Stimulated activated CD4-positive, alpha-beta T cell treated with anti-CD3 and anti-CD28 coated beads, Interleukin-4, amount 100 ng/mL, for 1 hour (primary cell): ENCODE results near the gene P2RY14.

Source experiments
- DNase-seq: peaks from one replicate; pipeline ENCODE4 v3.0.0-alpha.2; 2020

Gene P2RY14

DNA sequence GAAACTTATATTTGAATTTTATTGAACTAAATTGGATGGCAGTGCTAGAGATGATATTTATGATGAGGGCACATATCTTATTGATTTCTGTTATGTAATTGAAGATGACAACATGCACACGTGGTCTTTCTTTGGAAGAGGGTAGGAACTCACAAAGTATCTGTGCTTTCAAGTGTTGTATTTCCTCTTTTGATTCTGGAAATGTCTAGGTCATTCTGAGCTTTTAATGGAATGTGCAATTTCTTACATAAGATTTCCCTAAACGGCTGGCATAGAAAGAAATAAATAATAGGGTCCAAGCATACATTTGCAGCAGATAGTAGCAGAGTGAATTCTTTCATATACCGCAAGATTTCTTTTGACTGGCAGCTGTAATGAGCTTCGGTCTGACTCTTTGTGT is 65.2 kb downstream of the P2RY14 start:
- no peak for DNase-seq

DNA sequence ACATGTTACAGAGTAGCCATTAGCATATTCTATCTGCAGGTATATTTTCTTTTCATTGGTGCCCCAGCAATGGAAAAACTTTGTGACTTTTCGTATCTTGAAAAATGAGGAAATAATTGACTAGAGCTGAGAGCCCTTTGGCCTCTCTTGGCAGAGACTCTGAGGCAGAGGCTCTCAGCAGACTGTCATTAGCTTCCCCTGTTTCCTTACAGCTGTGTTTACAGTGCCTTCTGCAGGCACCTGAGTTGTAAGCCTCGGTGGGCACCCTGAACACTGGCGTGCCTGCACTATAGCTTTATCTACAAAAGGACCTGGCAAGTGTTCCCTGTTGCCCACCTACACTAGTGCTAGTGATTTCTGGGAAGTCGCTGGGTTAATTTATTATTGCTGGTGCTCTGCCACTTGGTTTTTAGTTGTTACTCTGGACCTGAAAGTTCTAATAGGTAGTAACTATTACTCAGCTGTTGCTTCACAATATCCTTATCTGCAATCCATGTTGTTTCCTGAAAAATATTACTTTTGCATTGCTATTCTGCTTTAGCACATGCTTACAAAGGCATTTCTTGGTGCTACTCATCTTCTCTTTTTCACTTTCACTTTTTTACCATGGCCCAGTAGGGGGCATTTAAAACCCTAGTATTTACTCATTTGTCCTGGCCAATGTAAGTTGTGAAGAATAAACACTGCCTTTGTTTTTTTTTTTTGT is 67.5 kb downstream of the P2RY14 start:
- DNase-seq = no peak

DNA sequence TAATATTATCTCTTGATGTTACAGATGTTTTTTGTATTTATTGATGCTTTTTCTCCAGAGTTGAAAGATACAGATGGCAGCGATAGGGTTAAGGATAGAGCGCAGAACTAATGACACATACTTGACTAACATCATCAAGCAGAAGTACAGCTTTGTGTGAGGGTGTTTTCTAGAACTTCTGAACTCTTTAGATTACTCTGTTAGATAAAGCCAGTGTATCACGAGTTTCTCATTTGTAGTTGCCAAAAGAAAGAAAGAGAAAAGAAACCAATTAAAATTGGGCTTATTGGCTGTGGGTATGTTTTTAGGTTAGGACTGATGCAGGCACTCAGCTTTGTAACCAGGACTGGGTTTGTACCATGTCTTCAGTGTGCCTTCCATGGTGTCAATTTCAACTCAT is 68.7 kb downstream of the P2RY14 start:
- DNase-seq = no peak

DNA sequence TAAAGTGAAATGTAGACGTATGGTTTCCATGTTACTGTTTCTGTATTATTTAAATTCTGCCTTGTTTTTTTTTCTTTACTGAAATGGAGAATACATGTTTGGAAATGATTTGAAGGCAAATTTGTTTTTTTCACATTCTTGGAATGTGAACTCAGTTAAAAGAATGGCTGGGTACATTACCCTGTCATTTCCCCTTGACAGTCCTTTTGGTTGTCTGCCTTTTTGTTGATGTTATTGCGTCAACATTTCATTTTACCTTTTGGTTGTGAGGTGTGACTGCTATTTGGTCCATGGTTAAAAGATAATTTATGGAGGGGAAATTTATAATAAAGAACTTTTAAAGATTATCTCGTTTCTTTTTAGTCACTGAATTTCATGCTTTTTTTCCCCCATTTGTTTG is 72.1 kb downstream of the P2RY14 start:
- DNase-seq = no peak

DNA sequence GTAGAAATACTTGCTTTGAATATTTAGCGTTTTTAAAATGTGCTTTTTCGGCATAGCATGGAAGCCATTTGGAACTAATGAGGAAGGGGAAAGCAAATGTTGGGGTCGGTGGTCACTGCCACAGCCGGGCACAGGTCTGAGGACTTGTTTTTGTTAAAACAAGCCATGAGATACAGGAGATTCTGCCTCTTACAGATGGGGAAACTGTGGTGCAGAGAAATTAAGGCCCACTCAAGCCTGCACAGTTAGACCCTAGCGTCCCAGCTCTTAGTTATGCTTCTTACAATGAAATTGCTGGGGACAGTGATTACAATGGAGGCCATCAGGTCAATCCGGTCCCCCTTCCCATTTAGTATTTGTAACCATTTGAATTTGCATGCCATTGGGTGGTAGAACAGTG is 72.9 kb downstream of the P2RY14 start:
- DNase-seq = no peak

DNA sequence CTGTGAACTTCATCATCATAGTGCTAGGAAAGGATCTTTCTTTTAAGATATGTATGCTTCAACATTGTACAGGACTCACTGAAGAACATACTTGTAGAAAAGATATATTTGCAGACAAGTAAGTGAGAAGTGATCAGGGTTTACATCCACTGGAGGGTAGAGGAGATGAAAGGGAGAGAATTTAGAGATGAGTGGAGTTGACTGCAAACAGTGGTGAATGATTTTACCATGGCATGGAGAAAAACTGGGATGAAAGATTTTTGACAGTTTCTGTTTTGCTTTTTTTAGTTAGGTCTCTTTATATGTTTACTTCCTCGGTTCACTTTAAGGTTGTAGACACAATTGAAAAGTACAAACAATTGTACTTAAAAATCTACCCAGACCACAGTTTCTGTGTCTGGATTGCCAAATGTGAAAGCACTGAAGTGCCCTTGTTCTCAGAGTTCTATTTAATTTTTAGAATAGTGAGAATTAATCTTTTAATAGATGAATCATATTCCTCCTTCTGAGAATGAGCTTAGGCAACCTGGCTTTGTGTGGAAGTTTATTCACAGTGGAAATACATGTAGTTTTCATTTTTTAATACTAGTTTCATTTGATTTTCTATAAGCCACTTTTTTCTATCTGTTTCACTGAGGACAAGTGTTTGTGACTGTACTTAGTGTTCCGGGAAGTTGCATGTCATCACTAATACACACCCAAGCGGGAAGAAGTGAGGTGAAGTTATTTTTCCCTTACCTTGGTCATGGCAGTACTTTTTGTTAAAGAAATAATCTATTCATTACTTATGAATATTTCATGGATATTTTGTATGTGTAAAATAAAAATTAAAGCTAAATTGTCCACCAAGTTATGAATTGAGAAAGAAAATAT is 73.6 kb downstream of the P2RY14 start:
- DNase-seq = no peak

DNA sequence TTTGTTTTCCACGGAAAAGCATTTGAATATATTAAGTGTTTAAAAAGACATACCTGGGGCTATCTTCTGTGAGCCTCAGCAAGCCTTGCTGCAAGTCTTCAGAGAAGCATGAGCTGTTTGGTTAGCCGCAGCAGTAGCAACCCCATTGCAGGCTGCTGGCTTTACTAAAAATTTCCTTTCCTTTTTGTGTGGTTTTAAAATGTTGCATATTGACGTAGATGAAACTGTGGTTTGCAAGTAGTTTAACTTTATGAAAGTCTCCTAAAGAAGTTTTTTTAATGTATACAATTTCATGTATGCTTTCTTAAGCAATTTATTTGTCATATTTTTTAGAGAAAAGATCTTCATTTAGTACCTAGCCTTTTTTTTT is 75.3 kb downstream of the P2RY14 start, which contains the start of gene GPR171:
TSS of gene GPR171 (minus strand) at position 166 of the 370 bp plus-strand sequence. CDS start 3,830 bp downstream, outside the sequence.
- DNase-seq = peak; percentile 51

DNA sequence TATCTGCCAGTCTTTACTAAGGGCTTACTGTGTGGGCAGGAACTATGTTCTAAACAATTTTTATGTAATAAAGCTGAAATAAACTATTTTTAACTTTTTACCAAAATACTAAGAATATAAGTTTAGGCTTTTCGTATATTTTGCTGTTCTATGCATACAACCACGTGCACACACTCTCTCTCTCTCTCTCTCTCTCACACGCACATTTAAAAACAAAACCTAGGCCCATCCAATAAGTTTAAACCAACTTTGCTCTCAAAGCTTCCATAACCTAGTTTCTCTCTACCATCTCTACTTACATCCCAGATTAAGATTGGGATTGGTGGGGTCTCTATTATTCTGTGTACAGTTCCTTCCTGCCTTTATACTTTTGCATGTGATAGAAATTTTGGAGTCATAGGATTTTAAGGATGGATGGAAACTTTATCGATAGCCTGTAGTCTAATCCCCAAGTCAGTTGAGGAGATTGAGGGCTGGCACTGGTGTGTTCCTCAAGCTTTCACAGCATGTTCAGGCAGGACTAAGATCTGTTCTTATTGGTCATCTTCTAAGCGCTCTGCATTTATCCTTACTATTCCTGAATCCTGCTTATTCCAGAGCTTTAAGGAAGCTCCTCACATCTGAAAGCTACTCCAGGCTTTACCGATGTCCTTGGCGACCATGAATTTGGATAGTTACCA is 77.2 kb downstream of the P2RY14 start:
- no peak for DNase-seq

DNA sequence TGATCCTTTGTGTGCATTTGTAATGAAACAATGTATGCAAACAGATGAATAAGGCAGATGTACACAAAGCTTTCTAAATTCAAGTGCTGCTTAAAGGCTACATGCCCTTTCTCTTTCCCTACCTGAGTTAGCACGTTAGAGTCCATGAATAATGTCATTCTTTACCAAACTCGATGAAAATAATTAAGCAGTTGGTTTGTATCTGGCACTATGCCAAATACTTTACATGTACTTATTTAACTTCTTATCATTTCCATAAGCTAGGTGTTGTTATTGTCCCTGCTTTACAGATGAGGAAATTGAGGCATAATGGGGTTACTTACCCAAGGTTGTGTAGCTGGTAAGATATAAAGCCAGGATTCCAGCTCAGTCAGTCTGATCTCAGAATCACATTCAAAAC is 77.8 kb downstream of the P2RY14 start:
- no peak for DNase-seq

DNA sequence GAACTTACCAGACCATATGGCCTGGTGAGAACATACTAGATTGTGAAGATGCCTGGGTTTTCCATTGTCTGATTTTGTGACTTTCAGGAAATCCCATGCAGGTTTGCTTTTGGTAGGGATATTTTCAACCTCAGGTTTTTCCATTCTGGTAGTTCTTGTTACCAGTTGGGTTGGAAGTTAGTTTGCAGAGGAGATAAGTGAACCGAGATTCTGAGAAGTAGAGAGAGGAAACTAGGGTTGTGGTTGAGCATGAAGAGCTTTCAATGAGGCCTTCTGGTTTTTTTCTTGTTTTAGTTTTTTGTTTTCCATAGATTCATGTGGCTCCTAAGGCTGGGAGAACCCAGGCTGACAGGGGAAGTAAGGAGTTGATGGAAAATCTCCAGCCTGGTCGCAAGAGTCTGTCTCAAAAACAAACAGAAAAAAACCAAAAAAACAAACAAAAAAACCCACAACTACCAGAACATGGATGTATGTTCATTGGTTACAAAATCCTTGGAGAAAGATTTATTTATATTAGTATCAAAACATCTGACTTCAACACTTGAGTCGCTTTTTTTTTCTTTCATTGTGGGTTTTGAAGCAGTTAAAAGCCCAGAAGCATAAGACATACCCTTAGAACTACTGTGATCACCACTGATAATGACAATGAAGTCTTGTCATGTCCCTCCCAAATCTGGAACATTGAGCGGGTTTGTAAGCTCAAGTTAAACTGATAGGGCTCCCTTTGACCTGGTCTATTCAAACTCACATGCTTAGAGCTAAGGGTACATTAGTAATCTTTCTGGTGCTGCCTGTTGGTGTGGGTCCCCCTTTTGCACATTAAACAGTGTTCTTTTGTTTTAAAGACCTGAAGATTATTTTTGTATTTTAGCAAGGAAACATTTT is 78.5 kb downstream of the P2RY14 start:
- DNase-seq = no peak

DNA sequence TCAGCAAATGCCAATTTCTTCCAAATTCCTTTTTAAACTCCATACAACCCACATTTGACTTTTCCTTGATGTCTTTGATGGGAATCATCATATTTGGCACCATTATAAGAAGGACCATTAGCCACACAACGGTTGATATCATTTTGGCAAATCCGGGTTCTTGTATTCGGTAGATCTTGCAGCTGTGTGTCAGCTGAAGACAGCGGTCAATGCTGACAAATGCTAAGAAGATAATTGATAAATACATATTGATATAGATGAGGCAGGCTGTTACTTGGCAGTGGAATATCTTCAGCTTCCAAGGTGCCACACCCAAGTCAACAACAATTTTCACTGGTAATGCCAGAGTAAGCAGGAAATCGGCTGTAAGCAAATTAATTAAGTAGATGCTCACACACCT is 79.5 kb downstream of the P2RY14 start:
- no peak for DNase-seq

DNA sequence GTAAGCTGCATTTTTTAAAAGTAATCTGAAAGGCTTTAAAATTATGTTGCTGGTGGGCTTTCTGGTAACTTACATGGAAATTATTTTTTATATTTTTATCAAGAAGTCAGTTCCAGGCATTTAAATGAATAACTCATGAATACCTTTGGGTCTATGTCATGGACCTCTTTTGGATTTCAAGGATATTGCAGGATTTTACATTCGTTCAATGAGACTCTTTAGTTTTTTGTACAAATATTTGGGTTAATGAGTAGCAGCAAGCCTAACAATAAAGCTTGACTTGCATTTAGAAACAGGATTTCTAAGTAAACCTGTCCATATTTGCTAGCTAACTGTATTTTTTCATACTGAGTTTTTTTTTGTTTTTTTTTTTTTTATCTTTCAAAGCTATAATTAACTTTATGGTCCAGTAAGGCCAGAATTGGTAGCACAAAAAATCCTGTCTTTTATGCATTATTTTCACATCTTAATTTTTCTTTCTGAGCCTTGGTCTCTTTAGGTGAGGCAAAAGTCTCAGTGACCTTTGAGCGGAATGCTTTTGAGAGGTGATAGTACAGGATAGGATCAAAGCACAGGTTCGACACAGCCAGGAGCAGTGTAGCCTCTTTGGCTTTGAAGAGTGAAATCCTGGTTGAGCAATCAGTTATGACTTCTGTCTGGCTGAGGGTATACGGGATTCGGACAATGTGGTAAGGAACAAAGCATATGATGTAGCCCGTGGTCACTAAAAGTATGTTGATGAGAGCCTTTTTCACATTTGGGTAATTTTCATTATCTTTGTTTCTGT is 80.2 kb downstream of the P2RY14 start:
- no peak for DNase-seq

DNA sequence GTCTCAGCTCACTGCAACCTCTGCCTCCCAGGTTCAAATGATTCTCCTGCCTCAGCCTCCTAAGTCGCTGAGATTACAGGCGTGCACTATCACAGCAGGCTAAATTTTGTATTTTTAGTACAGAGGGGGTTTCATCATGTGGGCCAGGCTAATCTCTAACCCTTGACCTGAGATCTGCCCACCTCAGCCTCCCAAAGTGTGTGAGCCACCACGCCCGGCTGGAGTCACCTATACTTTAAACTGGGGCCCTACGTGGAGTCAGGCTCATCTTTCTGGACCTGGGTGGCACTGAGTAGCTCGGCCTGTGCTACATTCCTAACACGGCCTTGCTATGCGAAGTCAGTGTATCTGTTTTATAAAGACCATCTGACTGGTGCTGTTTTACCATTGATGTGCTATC is 81.1 kb downstream of the P2RY14 start:
- no peak for DNase-seq

DNA sequence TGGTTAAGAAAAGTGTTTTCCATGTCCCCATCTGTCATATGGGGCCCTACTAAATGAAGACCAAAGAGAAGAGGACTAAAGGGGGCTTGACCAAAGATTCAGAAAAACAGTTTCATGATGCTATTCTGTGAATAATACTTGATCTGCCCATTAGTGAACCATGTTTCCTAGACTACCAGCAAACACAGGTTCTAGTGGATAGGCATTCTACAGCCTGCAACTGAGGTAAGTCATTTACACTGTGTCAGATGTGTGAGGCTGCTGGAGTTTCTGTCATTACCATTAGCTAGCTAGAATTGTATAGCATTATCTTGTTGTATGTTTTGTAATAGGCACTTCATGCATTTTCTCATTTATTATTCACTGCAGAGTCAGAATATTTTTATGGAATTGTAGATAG is 81.9 kb downstream of the P2RY14 start:
- DNase-seq = no peak

DNA sequence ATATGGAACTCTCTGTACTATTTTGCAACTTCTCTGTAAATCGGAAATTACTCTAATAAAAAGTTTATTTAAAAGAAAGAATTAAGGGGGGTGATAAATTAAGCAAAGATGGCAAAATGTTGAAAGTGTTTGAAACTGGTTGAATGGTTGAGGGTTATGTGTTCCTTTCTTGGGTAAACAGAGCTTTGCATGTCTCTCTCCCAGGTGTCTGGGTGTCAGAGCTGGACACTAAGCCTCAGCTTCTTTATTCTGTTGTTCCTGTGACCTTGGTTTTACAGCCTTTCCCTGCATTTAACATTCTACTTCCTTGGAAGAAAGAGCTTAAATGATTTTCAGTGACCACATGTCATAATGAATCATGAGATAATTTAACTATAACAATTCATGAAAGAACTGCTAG is 82.5 kb downstream of the P2RY14 start:
- no peak for DNase-seq

DNA sequence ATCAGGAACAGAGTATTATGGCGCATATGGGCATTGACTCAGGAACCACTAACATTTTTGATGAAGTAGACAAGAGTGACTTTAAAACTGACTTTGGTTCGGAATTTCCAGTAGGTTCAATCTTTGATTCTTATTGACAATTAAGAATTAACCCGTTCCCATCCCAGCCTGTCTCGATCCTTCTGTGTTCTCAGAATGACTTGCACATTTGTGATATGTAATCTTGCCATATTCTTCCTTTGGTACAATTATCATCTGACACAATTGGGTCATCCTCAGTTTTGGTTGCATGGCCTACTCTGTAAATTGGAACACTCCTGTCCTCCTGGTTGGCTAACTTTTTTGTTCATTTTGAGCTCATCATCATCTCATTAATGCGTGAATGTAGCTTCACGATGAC is 85.8 kb downstream of the P2RY14 start:
- DNase-seq = no peak

DNA sequence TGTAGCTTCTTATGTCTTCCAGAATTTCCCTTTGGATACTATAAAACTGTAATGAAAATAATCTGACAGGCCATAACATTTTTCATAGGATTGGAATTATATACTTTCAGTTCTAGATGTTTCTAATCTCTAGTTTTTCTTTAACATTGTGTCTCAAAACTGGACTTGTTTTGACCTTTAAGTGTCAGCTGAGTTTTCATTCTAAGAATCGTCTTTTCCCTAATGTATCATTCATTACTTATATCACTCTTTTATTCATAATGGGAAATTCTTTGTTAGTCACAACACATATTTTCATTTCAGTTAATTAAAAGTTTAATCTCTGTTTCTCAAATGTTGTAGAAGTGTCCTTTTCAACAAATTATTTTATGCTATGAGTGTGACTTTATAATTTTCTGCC is 87.2 kb downstream of the P2RY14 start:
- no peak for DNase-seq

DNA sequence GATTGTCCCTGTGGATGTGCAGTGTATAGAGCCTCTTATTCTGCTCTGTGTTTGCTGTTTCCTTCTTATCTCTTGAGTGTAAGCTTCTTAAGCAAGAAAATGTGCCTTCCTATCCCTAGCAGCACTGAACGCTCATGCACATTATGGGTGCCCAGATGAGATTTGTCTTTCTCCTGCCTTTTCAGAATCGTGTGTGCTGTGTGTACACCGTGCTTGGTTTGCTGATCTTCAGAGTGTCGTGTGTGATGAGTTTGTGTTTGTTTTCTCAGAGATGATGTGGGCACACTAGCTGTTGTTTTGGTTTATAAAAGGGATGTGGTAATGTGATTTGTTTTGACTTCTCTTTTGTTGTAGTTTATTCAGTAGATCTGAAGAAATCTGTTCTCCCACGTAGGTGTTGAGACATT is 95.1 kb downstream of the P2RY14 start:
- DNase-seq = no peak

DNA sequence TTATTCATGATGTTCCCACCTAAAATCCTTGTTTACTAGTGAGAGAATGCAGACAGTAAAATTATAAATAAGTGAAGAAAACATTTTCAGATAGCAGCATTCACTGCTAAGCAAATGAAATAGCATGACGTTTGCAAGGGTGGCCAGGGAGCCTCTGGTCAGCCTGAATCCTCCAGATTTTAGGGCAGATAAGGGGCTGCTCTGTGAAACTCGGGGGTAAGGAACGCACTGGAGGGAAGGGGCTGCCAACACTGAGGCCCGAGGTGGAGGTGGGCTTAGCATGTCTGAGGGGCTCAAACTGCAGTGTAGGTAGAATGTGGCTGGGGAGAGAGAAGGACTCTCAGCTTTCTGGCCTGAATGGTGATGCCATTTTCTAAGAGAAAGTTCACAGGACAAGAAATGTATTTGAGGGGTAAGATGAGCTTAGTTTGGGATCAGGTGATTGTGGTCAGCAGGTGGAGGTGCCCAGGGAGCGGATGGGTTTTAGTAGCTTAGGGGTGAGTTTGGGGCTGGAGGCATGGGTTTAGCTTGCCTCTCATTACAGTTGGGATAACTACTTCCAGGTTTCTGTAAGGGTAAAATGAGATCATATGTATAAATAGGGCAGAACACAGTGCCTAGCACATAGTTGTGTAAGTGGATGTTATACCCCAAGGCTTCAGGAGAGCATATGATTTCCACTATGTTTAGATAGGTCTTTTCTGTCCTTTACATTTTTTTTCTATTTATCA is 95.8 kb downstream of the P2RY14 start:
- DNase-seq = no peak

DNA sequence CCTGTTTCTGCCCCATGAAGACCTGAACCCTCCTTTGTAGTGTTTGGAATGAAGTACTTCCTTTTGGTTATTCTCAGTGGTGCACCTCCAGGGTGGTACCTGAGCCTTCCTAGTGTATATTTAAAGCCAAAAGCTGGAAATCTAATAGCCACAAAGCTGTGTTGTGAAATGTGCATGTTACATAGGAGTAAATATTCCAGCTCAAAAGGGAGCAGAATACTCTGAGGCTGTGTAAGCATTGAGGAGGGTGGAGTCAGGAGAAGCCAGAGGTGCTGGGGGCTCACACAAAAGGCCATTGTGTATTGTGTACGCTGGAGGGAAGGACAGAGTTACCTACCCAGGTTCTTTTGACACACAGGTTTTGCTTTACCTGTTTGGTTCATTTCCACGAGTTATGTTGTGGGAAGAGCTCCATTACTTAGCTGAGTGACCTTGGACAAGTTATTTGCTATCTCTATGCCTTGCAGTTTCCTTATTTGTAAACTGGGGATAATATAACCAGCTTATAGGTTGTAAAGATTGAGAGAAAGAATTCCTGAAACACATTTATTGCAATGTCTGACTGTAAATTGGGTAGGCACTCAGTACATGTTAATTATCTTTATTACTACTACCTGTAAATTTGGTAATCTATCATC is 100.0 kb downstream of the P2RY14 start:
- no peak for DNase-seq

DNA sequence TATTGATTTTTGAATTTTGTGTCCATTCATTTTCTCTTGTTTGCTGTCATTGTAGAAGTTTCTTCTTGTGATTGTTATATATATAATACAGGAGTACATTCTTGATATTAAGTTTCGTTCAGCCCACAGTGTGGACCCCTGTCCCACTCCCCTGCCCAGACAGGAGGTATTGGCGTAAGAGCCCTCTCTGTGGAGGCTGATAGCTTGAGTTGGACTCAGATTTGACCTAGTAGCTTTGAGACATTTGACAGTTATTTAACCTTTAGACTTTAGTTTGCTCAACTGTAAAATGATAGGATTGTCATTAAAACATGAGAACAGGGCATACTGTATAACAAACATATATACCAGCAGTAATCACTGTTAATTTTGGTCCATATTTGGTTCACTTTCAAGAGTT is 102.4 kb downstream of the P2RY14 start:
- no peak for DNase-seq
